T-helper 1 cell treated with Interleukin-12 subunit alpha and Interleukin-12 subunit beta and Interleukin-4 antibody, amounts not matched to agents 30 μg/mL and 1 μg/mL, for 36 hours (primary cell): ENCODE data around the gene GLS2.
A peak's percentile ranks its signal among the peaks of the same experiment; 100 is the strongest.
"Not testable (repeated sequence)": the region's sequence is repeated elsewhere in the genome, so short reads cannot be mapped to it uniquely, and the experiment has no call there.

Experiments
- H3K27ac Mint-ChIP-seq: one replicate; pipeline ENCODE4 v1.8.0; 2021; ENCODE audit warnings: mild to moderate bottlenecking, mixed read lengths
- H3K27me3 Mint-ChIP-seq: one replicate; pipeline ENCODE4 v1.8.0; 2021; ENCODE audit warnings: low read depth, mixed read lengths
- H3K36me3 Mint-ChIP-seq: one replicate; pipeline ENCODE4 v1.8.0; 2021; ENCODE audit warnings: low read depth, mixed read lengths
- H3K4me1 Mint-ChIP-seq: one replicate; pipeline ENCODE4 v1.8.0; 2021; ENCODE audit warnings: low read depth, mixed read lengths
- H3K4me3 Mint-ChIP-seq: one replicate; pipeline ENCODE4 v1.8.0; 2021; ENCODE audit warnings: mild to moderate bottlenecking, moderate library complexity, mixed read lengths
- H3K9me3 Mint-ChIP-seq: one replicate; pipeline ENCODE4 v1.8.0; 2021; ENCODE audit warnings: mixed read lengths

Gene GLS2

GRCh38 chr12:56474389-56474788 lies 13.6 kb downstream of the GLS2 start:
- Mint-ChIP-seq H3K4me3 (no peak overlapping the region), H3K36me3 (peaks cover 2% of the 10 kb centered on the region), H3K4me1 (peaks cover 17% of the 10 kb centered on the region), H3K9me3 (no peaks in the 10 kb centered on the region), H3K27ac (no peak overlapping the region), H3K27me3 (no peaks in the 10 kb centered on the region)

DNA sequence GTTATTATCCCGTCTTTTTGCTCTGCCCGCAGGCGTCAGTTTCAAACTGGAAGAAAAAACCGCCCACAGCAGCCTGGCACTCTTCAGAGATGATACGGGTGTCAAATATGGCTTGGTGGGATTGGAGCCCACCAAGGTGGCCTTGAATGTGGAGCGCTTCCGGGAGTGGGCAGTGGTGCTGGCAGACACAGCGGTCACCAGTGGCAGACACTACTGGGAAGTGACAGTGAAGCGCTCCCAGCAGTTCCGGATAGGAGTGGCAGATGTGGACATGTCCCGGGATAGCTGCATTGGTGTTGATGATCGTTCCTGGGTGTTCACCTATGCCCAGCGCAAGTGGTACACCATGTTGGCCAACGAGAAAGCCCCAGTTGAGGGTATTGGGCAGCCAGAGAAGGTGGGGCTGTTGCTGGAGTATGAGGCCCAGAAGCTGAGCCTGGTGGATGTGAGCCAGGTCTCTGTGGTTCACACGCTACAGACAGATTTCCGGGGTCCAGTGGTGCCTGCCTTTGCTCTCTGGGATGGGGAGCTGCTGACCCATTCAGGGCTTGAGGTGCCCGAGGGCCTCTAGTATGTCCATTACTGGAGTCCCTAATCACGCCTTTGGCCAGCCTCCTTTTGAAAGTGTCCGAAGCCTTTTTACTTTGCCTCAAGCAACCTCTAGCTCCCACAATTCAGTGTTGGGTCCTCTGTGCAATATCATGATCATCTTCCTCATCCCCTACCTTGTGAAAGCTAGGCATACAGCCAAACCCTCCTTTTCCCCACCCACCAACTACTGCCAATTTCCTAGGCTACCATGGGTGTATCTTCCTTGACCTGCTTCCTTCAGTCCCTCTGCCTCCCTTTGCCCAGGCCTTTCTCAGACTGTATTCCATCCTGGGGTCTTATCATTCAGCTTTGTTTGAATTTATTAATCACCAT lies 18.7 kb downstream of the GLS2 start:
- Mint-ChIP-seq H3K9me3 (no peaks in the 10 kb centered on the region), H3K36me3 (peaks cover 2% of the 10 kb centered on the region), H3K4me3 (peak overlapping the region; percentile 95), H3K27me3 (no peaks in the 10 kb centered on the region), H3K4me1 (peaks cover 21% of the 10 kb centered on the region), H3K27ac (peak overlapping the region; percentile 95)

- Mint-ChIP-seq H3K27ac (peak within 1 kb of the TSS; percentile 95), H3K4me3 (peak within 1 kb of the TSS; percentile 95), H3K27me3 (no peaks in the 10 kb centered on the region), H3K36me3 (no peaks in the 10 kb centered on the region), H3K9me3 (no peaks in the 10 kb centered on the region), H3K4me1 (peaks cover 24% of the 10 kb centered on the region)
Observed at GRCh38 chr12:56468216-56469006, 19.6 kb downstream of the GLS2 start, which contains the start of gene SPRYD4. Gene SPRYD4, plus strand, starts transcription at chr12:56468578. Its CDS starts 14 bp downstream, at chr12:56468592.

DNA sequence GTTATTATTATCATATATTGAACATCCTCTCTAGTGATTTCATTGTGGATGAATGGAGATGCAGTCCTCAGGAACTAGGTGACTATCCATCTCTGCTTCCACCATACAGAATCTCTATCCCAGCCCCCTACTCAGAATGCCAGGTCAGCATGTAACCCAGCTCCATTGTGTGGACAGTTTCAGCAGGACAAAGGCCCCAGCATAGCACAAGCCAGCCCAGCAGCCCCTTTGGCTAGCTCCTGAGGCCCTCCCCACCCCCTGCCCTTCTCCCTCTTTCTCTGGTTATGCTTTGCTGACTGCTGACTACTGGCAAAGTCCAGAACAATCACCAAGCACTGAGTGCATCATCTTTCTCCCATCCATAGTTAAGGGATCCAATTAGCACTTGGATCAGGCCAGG lies 25.4 kb downstream of the GLS2 start:
- Mint-ChIP-seq H3K4me3 (no peak overlapping the region), H3K4me1 (peaks cover 7% of the 10 kb centered on the region), H3K27ac (no peak overlapping the region), H3K36me3 (no peaks in the 10 kb centered on the region), H3K27me3 (no peaks in the 10 kb centered on the region), H3K9me3 (no peaks in the 10 kb centered on the region)

GRCh38 chr12:56461235-56462159 lies 26.5 kb downstream of the GLS2 start:
- H3K27me3 Mint-ChIP-seq, result no peaks in the 10 kb centered on the region
- no peak overlapping the region for H3K27ac Mint-ChIP-seq
- H3K36me3 Mint-ChIP-seq, result no peaks in the 10 kb centered on the region
- H3K4me1 Mint-ChIP-seq, result peaks cover 4% of the 10 kb centered on the region
- H3K9me3 Mint-ChIP-seq, result no peaks in the 10 kb centered on the region
- H3K4me3 Mint-ChIP-seq, result no peak overlapping the region

- Mint-ChIP-seq H3K4me3 (no peak overlapping the region), H3K4me1 (no peaks in the 10 kb centered on the region), H3K27ac (no peak overlapping the region), H3K9me3 (no peaks in the 10 kb centered on the region), H3K27me3 (no peaks in the 10 kb centered on the region), H3K36me3 (no peaks in the 10 kb centered on the region)
Observed at GRCh38 chr12:56457817-56458216, 30.1 kb downstream of the GLS2 start.

DNA sequence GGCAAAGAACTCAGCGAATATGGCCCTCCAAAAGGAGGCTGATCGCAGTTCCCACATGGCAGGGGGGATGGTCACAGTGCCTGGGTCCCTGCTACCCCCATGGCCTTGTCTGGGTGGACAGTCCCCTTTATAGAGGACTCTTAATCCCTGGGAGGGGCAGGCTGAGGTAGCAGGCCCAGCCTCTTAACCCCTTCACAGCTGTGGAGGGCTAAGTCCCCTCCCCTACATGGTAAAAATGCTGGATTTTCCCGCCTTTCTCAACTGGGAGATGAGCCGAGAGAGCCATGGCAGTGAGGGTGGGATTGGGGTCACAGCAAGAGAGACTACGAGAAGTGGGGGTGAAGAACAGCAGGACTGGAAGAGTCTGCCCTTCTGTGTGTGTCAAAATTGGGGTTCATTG lies 33.4 kb downstream of the GLS2 start, which contains the start of gene MIP:
MIP (minus strand) TSS at position 101 of the 400 bp plus-strand sequence; CDS start at position 57, 44 bp downstream.
- Mint-ChIP-seq H3K4me3 (no peak within 1 kb of the TSS), H3K27me3 (no peaks in the 10 kb centered on the region), H3K36me3 (no peaks in the 10 kb centered on the region), H3K9me3 (no peaks in the 10 kb centered on the region), H3K27ac (no peak within 1 kb of the TSS), H3K4me1 (peaks cover 5% of the 10 kb centered on the region)

DNA sequence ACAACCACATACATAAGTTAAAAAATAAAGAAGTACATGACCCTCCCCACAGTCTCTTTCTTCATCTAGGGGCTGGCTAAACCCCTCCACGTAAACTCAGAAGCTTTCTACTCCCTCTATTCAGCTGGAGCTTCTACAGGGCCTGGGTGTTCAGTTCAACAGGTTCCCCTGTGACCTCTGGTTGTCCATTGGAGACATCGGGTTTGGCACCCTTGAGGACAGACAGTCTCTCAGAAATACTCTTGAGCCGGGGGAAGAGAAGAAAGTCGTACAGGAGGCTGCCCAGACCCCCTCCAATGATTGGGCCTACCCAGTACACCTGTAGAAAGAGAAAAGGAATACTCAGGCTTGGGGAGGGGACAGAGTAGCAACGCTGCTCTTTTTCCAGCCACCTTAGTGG lies 36.8 kb downstream of the GLS2 start:
- H3K36me3 Mint-ChIP-seq, result peaks cover 3% of the 10 kb centered on the region
- H3K27me3 Mint-ChIP-seq, result no peaks in the 10 kb centered on the region
- peaks cover 14% of the 10 kb centered on the region for H3K4me1 Mint-ChIP-seq
- no peak overlapping the region for H3K27ac Mint-ChIP-seq
- H3K9me3 Mint-ChIP-seq, result no peaks in the 10 kb centered on the region
- no peak overlapping the region for H3K4me3 Mint-ChIP-seq

DNA sequence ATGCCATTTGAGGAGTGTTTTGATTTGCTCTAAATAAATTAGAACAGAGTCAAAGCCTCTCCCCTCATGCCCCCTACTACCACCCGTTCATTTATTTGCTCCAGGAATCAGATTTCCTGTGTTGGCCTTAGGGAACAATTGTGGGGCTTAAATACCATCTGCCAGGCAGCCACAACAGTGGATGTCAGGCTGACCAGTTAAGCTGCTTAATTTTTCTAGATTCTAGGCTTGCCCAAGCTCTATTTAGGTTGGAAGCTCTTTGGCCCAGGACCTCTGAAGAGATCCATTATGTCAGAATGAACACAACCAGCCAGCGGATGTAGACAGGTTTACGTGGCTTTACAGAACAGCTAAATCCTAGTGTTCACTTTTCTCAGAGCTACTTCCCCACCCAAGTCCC lies 37.7 kb downstream of the GLS2 start:
- H3K27ac Mint-ChIP-seq, result no peak overlapping the region
- H3K36me3 Mint-ChIP-seq, result peaks cover 6% of the 10 kb centered on the region
- no peaks in the 10 kb centered on the region for H3K27me3 Mint-ChIP-seq
- H3K9me3 Mint-ChIP-seq, result no peaks in the 10 kb centered on the region
- H3K4me1 Mint-ChIP-seq, result peaks cover 14% of the 10 kb centered on the region
- H3K4me3 Mint-ChIP-seq, result peak overlapping the region; percentile 88

GRCh38 chr12:56449622-56449984 lies 38.4 kb downstream of the GLS2 start:
- peak overlapping the region; percentile 87 for H3K27ac Mint-ChIP-seq
- peaks cover 14% of the 10 kb centered on the region for H3K4me1 Mint-ChIP-seq
- no peaks in the 10 kb centered on the region for H3K9me3 Mint-ChIP-seq
- no peaks in the 10 kb centered on the region for H3K27me3 Mint-ChIP-seq
- peaks cover 9% of the 10 kb centered on the region for H3K36me3 Mint-ChIP-seq
- H3K4me3 Mint-ChIP-seq, result peak overlapping the region; percentile 88

GRCh38 chr12:56448860-56449621 lies 38.9 kb downstream of the GLS2 start, which contains the start of gene TIMELESS:
Gene TIMELESS, minus strand, starts transcription at chr12:56449426. Its CDS starts 15,256 bp downstream, at chr12:56434170.
- Mint-ChIP-seq H3K27me3 (no peaks in the 10 kb centered on the region), H3K4me1 (peaks cover 17% of the 10 kb centered on the region), H3K9me3 (peaks cover 4% of the 10 kb centered on the region), H3K4me3 (peak within 1 kb of the TSS; percentile 88), H3K27ac (peak within 1 kb of the TSS; percentile 87), H3K36me3 (peaks cover 11% of the 10 kb centered on the region)

DNA sequence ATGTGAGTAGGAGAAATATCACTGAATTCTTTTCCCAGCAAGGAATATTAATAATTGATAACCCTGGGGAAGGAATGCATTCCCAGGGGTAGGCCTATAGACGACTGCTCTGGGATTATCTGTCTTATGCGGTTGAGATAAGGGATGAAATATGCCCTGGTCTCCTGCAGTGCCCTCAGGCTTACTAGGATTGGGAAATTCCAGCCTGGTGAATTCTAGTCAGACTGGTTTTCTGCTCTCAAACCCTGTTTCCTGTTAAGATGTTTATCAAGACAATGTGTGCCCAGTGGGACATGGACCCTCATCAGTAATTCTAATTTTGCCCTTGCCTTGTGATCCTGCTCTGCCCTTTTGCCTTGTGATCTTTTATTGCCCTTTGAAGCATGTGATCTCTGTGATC lies 44.8 kb downstream of the GLS2 start:
- peaks cover 17% of the 10 kb centered on the region for H3K36me3 Mint-ChIP-seq
- not testable (repeated sequence) for H3K27ac Mint-ChIP-seq

DNA sequence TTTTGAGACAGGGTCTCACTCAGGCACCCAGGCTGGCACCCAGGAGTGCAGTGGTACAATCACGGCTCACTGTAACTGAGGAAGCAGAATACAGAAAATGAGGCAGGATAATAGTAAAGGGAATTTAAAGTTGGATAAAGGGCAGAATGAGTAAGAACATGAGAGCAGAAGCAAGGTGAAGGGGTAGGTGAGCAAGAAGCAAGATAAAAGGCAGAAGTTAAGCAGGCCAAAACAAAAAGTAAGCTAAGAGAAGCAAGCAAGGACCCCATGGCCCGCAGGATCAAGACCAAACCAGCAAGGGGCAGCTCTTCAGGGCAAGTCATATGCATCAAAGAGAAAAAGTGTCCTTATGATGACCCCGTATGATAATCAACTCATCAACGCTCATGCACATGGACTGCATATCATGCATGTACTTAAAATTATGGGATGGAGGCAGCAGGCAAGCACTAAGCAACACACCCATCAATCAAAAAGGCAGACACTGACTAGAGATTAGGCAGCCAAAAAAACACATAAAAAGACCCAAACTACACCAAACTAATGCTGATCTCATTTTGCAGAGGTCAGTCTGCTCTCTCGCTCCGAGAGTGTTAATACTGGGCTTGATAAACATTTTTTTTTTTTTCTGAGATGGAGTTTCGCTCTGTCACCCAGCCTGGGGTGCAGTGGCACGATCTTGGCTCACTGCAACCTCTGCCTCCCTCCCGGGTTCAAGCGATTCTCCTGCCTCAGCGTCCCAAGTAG lies 50.4 kb downstream of the GLS2 start:
- Mint-ChIP-seq H3K9me3 (no peaks in the 10 kb centered on the region), H3K27ac (no peak overlapping the region), H3K4me3 (no peak overlapping the region), H3K36me3 (peaks cover 11% of the 10 kb centered on the region), H3K27me3 (no peaks in the 10 kb centered on the region), H3K4me1 (peaks cover 4% of the 10 kb centered on the region)

More for the DNA sequence above, 44.8 kb downstream of the GLS2 start:
- not testable (repeated sequence) for H3K27me3 Mint-ChIP-seq, H3K9me3 Mint-ChIP-seq, H3K4me3 Mint-ChIP-seq
- peaks cover 18% of the 10 kb centered on the region for H3K4me1 Mint-ChIP-seq
